ENCODE measurements around the gene SNX27. TPM values are rescaled to one million over a fixed set of nuclear protein-coding genes. Genes with fewer than 3 reads are reported as not detected.

Gene SNX27
- total RNA-seq, 1 experiment from 2014 or later = 56.0 TPM

DNA sequence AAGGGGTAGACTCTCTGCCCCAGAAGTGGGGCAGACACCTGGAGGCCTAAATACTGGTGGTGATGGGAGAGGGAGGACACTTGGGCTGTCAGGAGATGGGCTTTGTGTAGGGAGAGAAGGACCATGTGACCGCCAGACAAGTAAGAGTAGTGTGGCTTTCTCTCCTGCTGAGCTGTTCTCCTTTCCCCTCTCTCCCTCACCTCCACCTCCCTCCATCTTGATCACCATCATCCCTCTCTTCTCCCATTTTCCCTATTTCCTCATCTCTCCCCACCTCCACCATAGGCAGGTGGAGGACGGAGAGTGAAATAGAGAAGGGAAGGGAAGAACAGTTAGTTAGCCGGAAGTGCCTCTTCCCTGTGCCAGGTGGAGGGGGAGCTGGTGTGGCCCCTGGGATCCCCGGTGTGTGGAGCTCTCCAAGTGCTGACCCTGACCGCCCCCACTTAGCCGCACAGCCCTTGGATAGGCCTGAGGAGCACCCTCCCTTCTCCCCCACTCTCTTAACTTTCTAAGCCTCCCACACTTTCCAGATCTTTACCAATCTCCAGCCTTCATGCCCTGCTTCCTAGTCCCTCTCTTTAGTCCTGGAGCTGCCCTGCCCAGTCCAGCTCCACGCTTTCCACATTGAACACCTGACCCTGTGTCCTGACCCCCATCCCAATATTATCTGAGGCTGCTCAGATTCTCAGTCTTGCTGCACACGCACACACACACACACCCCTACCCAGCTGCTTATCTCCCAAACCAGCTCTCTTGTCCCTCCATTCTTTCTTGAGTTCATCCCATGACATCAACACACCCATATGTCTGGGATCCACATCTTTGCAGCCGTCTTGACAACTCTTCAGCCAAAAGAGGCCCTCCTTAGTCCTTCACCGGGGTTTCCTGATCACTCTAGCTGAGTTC, 103.2 kb downstream of the SNX27 start (continued):
- TF ChIP-seq, protein P1, sequence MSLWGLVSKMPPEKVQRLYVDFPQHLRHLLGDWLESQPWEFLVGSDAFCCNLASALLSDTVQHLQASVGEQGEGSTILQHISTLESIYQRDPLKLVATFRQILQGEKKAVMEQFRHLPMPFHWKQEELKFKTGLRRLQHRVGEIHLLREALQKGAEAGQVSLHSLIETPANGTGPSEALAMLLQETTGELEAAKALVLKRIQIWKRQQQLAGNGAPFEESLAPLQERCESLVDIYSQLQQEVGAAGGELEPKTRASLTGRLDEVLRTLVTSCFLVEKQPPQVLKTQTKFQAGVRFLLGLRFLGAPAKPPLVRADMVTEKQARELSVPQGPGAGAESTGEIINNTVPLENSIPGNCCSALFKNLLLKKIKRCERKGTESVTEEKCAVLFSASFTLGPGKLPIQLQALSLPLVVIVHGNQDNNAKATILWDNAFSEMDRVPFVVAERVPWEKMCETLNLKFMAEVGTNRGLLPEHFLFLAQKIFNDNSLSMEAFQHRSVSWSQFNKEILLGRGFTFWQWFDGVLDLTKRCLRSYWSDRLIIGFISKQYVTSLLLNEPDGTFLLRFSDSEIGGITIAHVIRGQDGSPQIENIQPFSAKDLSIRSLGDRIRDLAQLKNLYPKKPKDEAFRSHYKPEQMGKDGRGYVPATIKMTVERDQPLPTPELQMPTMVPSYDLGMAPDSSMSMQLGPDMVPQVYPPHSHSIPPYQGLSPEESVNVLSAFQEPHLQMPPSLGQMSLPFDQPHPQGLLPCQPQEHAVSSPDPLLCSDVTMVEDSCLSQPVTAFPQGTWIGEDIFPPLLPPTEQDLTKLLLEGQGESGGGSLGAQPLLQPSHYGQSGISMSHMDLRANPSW (CRISPR knock-in tag; conservative IDR thresholded peaks at IDR 0.05; ENCODE audit: low read depth) = no peak

DNA sequence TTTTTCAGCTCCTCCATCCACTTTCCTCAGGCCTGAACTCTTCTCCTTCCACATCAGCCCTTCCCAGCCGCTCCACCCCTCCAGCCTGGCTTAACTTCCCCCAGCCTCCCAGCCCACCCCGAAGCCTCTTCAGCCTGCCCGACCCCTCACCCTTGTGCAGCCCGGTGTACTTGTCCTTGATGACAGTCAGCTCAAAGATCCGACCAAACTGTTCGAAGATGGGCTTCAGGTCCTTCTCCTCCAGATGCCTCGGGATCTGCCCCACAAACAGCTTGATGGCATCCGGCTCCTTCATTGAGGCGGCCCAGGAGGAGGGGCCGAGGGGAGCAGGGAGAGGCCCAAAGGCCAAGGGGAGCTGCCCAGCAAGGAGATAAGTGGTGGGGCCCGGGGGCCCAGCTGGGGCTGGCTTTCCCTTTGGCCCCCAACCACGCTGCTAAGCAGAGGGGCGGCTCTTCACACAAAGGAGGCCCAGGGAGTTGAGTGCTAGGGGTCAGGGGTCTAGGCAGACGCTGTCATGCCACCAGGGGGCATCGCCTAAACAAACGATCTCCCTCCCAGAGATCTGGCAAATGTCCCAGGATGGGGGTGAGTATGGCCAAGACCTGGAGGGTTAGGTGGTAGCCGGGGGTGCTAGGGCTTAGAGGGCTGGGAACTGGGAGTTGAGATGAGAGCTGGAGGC, 104.0 kb downstream of the SNX27 start:
- Mint-ChIP-seq H3K9me3 (no peaks in the 10 kb centered on the region), H3K4me3 (peak overlapping the region; percentile 75), H3K36me3 (no peaks in the 10 kb centered on the region), H3K27ac (no peak overlapping the region), H3K27me3 (ENCODE audit: low read depth) (peaks cover 54% of the 10 kb centered on the region), H3K4me1 (peaks cover 25% of the 10 kb centered on the region)
- peak; percentile 68 for ATAC-seq
- TF ChIP-seq ELF4 (CRISPR knock-in tag; IDR thresholded peaks at IDR 0.05; ENCODE audit: low read depth) (no peak), TP53 (CRISPR knock-in tag; IDR thresholded peaks at IDR 0.05) (no peak), KAT7 (CRISPR knock-in tag; IDR thresholded peaks at IDR 0.05; ENCODE audit: borderline replicate concordance) (no peak), ATF1 (CRISPR knock-in tag; IDR thresholded peaks at IDR 0.05) (no peak), TEAD4 (CRISPR knock-in tag; IDR thresholded peaks at IDR 0.05) (no peak), ZNF423 (CRISPR knock-in tag; IDR thresholded peaks at IDR 0.05) (peak; percentile 67; the same call in 1 of the 2 replicates)
- TF ChIP-seq, protein P2, sequence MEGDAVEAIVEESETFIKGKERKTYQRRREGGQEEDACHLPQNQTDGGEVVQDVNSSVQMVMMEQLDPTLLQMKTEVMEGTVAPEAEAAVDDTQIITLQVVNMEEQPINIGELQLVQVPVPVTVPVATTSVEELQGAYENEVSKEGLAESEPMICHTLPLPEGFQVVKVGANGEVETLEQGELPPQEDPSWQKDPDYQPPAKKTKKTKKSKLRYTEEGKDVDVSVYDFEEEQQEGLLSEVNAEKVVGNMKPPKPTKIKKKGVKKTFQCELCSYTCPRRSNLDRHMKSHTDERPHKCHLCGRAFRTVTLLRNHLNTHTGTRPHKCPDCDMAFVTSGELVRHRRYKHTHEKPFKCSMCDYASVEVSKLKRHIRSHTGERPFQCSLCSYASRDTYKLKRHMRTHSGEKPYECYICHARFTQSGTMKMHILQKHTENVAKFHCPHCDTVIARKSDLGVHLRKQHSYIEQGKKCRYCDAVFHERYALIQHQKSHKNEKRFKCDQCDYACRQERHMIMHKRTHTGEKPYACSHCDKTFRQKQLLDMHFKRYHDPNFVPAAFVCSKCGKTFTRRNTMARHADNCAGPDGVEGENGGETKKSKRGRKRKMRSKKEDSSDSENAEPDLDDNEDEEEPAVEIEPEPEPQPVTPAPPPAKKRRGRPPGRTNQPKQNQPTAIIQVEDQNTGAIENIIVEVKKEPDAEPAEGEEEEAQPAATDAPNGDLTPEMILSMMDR (IDR thresholded peaks at IDR 0.05) = peak; percentile 51; the same call in 1 of the 2 replicates
- POLR2A ChIA-PET = interaction anchor here (0.6 to 2.1 kb wide), 4 partner anchors 13 to 205 kb away, joined by 3 to 7 read pairs (median 4); partner anchors contain the start of genes C2CD4D, CGN and TDRKH
- DNase-seq (ENCODE audit: low spot score) = peak; percentile 67
- CTCF ChIA-PET = interaction anchor here (0.7 to 3.9 kb wide), 18 partner anchors 8 to 288 kb away, joined by 3 to 48 read pairs (median 4); partner anchors contain the start of genes CGN and SNX27

DNA sequence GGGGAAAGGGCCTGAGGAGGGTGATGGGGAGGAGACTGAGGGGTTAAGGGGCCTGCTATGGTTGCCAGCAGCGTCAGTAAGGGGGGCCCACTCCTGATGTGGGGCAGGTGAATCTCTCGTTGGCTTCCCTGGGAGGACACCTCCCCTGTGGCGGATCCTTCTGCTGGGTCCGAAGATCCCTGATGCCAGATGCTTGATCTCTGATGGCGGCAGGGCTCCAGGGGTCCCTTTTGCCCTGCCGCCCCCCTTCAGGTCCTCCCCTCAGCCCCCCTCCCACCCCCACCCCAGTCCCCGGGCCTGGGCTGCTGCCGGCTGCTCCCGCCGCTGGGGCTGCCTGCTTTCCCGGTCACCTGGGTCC, 104.5 kb downstream of the SNX27 start:
- H3K27ac Mint-ChIP-seq = no peak overlapping the region
- peaks cover 58% of the 10 kb centered on the region for H3K27me3 Mint-ChIP-seq (ENCODE audit: low read depth)
- peak overlapping the region; percentile 75 for H3K4me3 Mint-ChIP-seq
- H3K9me3 Mint-ChIP-seq = no peaks in the 10 kb centered on the region
- TF ChIP-seq CREM (CRISPR knock-in tag; IDR thresholded peaks at IDR 0.05) (no peak), ZNF396 (CRISPR knock-in tag; IDR thresholded peaks at IDR 0.05; ENCODE audit: borderline replicate concordance) (no peak), MYBL2 (CRISPR knock-in tag; IDR thresholded peaks at IDR 0.05) (no peak), TEAD1 (CRISPR knock-in tag; IDR thresholded peaks at IDR 0.05) (no peak), SOX15 (CRISPR knock-in tag; IDR thresholded peaks at IDR 0.05) (no peak), MXD4 (CRISPR knock-in tag; IDR thresholded peaks at IDR 0.05; ENCODE audit: borderline replicate concordance) (no peak)
- TF ChIP-seq, protein P3, sequence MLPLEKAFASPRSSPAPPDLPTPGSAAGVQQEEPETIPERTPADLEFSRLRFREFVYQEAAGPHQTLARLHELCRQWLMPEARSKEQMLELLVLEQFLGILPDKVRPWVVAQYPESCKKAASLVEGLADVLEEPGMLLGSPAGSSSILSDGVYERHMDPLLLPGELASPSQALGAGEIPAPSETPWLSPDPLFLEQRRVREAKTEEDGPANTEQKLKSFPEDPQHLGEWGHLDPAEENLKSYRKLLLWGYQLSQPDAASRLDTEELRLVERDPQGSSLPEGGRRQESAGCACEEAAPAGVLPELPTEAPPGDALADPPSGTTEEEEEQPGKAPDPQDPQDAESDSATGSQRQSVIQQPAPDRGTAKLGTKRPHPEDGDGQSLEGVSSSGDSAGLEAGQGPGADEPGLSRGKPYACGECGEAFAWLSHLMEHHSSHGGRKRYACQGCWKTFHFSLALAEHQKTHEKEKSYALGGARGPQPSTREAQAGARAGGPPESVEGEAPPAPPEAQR (CRISPR knock-in tag; IDR thresholded peaks at IDR 0.05) = no peak
- TF ChIP-seq, protein P4, sequence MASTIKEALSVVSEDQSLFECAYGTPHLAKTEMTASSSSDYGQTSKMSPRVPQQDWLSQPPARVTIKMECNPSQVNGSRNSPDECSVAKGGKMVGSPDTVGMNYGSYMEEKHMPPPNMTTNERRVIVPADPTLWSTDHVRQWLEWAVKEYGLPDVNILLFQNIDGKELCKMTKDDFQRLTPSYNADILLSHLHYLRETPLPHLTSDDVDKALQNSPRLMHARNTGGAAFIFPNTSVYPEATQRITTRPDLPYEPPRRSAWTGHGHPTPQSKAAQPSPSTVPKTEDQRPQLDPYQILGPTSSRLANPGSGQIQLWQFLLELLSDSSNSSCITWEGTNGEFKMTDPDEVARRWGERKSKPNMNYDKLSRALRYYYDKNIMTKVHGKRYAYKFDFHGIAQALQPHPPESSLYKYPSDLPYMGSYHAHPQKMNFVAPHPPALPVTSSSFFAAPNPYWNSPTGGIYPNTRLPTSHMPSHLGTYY (CRISPR knock-in tag; IDR thresholded peaks at IDR 0.05) = no peak
- TF ChIP-seq, protein P5, sequence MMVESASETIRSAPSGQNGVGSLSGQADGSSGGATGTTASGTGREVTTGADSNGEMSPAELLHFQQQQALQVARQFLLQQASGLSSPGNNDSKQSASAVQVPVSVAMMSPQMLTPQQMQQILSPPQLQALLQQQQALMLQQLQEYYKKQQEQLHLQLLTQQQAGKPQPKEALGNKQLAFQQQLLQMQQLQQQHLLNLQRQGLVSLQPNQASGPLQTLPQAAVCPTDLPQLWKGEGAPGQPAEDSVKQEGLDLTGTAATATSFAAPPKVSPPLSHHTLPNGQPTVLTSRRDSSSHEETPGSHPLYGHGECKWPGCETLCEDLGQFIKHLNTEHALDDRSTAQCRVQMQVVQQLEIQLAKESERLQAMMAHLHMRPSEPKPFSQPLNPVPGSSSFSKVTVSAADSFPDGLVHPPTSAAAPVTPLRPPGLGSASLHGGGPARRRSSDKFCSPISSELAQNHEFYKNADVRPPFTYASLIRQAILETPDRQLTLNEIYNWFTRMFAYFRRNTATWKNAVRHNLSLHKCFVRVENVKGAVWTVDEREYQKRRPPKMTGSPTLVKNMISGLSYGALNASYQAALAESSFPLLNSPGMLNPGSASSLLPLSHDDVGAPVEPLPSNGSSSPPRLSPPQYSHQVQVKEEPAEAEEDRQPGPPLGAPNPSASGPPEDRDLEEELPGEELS (CRISPR knock-in tag; IDR thresholded peaks at IDR 0.05) = no peak
- DNase-seq (ENCODE audit: low spot score) = no peak
- peaks cover 27% of the 10 kb centered on the region for H3K4me1 Mint-ChIP-seq
- H3K36me3 Mint-ChIP-seq = no peaks in the 10 kb centered on the region
- POLR2A ChIA-PET = interaction anchor here (0.6 to 2.1 kb wide), 5 partner anchors 12 to 123 kb away, joined by 3 to 7 read pairs (median 4); partner anchors contain the start of genes C2CD4D, MRPL9 and TDRKH
- ATAC-seq = no peak
- CTCF ChIA-PET = interaction anchor here (0.6 to 3.9 kb wide), 18 partner anchors 8 to 321 kb away, joined by 3 to 48 read pairs (median 4); partner anchors contain the start of genes CGN and SNX27

All from WTC11 (cell line).